SU-DHL-6 (cell line): Measurements from ENCODE around the gene PCOLCE2.
A peak's percentile ranks its signal among the peaks of the same experiment; 100 is the strongest.

Experiments used
- H2AFZ ChIP-seq: fragments of 200-600 bp; sonication (generic); 2 replicates; pipeline ENCODE4 v1.6.1; 2014; ENCODE audit warnings: low read depth, mild to moderate bottlenecking, moderate library complexity, mixed read lengths, antibody characterized with exemption, low read length; ENCODE audit not compliant: severe bottlenecking
- H3F3A ChIP-seq: fragments of 200-600 bp; shearing (Covaris generic); 2 replicates; pipeline ENCODE4 v1.6.0; 2016; ENCODE audit warnings: antibody characterized with exemption, mild to moderate bottlenecking; ENCODE audit not compliant: insufficient read depth
- H3K27ac ChIP-seq: fragments of 200-600 bp; sonication (generic); 2 replicates; pipeline ENCODE4 v1.5.1; 2016; ENCODE audit warnings: low read depth, mild to moderate bottlenecking, low read length, moderate library complexity, mixed read lengths
- H3K27me3 ChIP-seq: fragments of 200-600 bp; sonication (generic), shearing (Covaris generic); 2 replicates; pipeline ENCODE4 v1.6.0; 2014; ENCODE audit warnings: mild to moderate bottlenecking, low read length
- H3K36me3 ChIP-seq: fragments of 200-600 bp; sonication (generic); 2 replicates; pipeline ENCODE4 v1.6.1; 2014; ENCODE audit warnings: mild to moderate bottlenecking, low read length, mixed read lengths
- H3K4me2 ChIP-seq: fragments of 300-600, 200-600 bp; shearing (Covaris generic), sonication (generic); 2 replicates; pipeline ENCODE4 v1.6.0; 2014; ENCODE audit warnings: low read length, low read depth, mild to moderate bottlenecking; ENCODE audit not compliant: poor library complexity, severe bottlenecking
- H3K4me3 ChIP-seq: fragments of 200-600 bp; sonication (generic); 2 replicates; pipeline ENCODE4 v1.5.1; 2014; ENCODE audit warnings: antibody characterized with exemption, low read length, mild to moderate bottlenecking, mixed read lengths; ENCODE audit not compliant: insufficient read depth, poor library complexity, severe bottlenecking
- H3K79me2 ChIP-seq: fragments of 200-600 bp; sonication (generic); 2 replicates; pipeline ENCODE4 v1.6.1; 2014; ENCODE audit warnings: mild to moderate bottlenecking, low read length, moderate library complexity; ENCODE audit not compliant: insufficient read depth
- H3K9ac ChIP-seq: fragments of 200-600 bp; sonication (generic); 2 replicates; pipeline ENCODE4 v1.7.0; 2014; ENCODE audit warnings: mild to moderate bottlenecking, low read length
- H3K9me2 ChIP-seq: fragments of 200-600 bp; sonication (generic); replicated peaks from 2 replicates; pipeline ENCODE4 v1.6.1; 2014; ENCODE audit warnings: low read length; ENCODE audit not compliant: insufficient read depth
- H3K9me3 ChIP-seq: fragments of 200-600 bp; sonication (generic); 2 replicates; pipeline ENCODE4 v1.6.1; 2014; ENCODE audit warnings: low read length, mixed read lengths; ENCODE audit not compliant: insufficient read depth
- H4K20me1 ChIP-seq: fragments of 200-600 bp; sonication (generic); 2 replicates; pipeline ENCODE4 v1.6.1; 2014; ENCODE audit warnings: low read depth, mild to moderate bottlenecking, antibody characterized with exemption, low read length, moderate library complexity, mixed read lengths
- EZH2phosphoT487 ChIP-seq: fragments of 200-600 bp; sonication (generic), shearing (Covaris generic); conservative IDR thresholded peaks from 2 replicates; pipeline ENCODE4 v1.6.1; 2018; ENCODE audit warnings: mild to moderate bottlenecking, antibody characterized with exemption, low read length, moderate library complexity, mixed read lengths
- TF ChIP-seq, protein P1 (sequence below): fragments of 200-600 bp; sonication (generic); IDR thresholded peaks from one replicate; pipeline ENCODE4 v1.5.1; 2017; ENCODE audit warnings: antibody characterized with exemption, mild to moderate bottlenecking, low read length, moderate library complexity; ENCODE audit not compliant: insufficient read depth, poor library complexity, severe bottlenecking

PCOLCE2 gene

DNA sequence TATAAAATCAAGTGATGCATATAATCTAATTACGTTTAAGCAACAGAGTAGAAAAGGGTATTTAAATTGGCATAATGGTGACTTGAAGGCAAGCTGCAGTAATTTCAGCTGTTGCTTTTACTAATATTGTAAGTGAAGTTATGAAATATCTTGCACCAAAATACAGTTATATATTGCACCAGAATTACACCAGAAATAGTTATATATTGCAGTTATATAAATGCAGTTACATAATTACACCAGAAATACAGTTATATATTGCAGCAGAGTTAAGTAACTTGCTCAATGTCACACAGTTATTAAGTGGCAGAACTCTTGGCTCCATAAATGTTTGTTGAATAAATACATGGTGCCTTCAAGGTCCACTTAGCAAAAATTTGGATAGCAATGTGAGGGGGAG, 51.4 kb downstream of the PCOLCE2 start:
- H3K9me2 ChIP-seq = no peaks in the 10 kb centered on the region
- H3K9ac ChIP-seq = no peak overlapping the region
- H3K79me2 ChIP-seq = no peaks in the 10 kb centered on the region
- TF ChIP-seq, protein P1, sequence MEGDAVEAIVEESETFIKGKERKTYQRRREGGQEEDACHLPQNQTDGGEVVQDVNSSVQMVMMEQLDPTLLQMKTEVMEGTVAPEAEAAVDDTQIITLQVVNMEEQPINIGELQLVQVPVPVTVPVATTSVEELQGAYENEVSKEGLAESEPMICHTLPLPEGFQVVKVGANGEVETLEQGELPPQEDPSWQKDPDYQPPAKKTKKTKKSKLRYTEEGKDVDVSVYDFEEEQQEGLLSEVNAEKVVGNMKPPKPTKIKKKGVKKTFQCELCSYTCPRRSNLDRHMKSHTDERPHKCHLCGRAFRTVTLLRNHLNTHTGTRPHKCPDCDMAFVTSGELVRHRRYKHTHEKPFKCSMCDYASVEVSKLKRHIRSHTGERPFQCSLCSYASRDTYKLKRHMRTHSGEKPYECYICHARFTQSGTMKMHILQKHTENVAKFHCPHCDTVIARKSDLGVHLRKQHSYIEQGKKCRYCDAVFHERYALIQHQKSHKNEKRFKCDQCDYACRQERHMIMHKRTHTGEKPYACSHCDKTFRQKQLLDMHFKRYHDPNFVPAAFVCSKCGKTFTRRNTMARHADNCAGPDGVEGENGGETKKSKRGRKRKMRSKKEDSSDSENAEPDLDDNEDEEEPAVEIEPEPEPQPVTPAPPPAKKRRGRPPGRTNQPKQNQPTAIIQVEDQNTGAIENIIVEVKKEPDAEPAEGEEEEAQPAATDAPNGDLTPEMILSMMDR = no peak
- TF ChIP-seq EZH2phosphoT487 = no peak
- H3K9me3 ChIP-seq = no peaks in the 10 kb centered on the region
- H3K36me3 ChIP-seq = no peaks in the 10 kb centered on the region
- H3F3A ChIP-seq = no peaks in the 10 kb centered on the region
- no peak overlapping the region for H2AFZ ChIP-seq
- no peaks in the 10 kb centered on the region for H4K20me1 ChIP-seq
- H3K4me2 ChIP-seq = no peak overlapping the region
- no peaks in the 10 kb centered on the region for H3K27me3 ChIP-seq
- no peak overlapping the region for H3K27ac ChIP-seq
- H3K4me3 ChIP-seq = no peak overlapping the region

DNA sequence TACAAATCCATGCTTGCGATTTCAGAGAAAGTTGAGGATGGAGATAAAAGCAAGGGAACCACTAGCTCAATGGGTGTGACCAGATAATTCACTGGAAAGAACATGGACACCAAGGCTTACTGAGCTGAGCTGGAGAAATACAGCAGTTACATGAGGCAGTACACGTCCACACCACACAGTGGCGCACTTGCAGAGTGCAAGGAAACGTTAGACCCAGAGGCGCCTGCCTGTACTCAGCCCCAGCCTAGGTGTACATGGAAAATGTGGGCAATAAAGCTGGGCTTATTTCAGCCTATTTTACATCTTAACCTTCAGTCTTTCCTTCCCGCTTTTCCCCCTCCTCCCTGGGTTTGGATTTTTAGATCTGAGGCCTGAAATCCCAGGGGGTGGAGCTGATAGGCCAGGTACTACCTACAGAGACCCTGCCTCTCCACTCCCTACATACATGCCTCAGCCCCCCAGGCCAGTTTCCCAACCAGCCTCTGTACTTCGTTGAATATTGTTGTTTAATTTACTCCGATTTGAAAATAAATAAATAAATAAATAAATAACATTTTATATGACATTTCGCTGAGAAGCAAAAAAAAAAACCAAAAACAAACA, 60.1 kb downstream of the PCOLCE2 start:
- Histone ChIP-seq H3K4me3 (no peak overlapping the region), H3K9me3 (no peaks in the 10 kb centered on the region), H2AFZ (no peak overlapping the region), H3K27me3 (no peaks in the 10 kb centered on the region), H3K9me2 (no peaks in the 10 kb centered on the region), H4K20me1 (no peaks in the 10 kb centered on the region), H3K36me3 (no peaks in the 10 kb centered on the region), H3K4me2 (no peak overlapping the region), H3K9ac (no peak overlapping the region), H3K27ac (no peak overlapping the region), H3F3A (no peaks in the 10 kb centered on the region), H3K79me2 (no peaks in the 10 kb centered on the region)
- TF ChIP-seq, protein P1 = peak; percentile 38
- no peak for TF ChIP-seq EZH2phosphoT487

- Histone ChIP-seq H4K20me1 (no peaks in the 10 kb centered on the region), H3K27ac (no peak overlapping the region), H3K9me2 (no peaks in the 10 kb centered on the region), H3K27me3 (no peaks in the 10 kb centered on the region), H3F3A (no peaks in the 10 kb centered on the region), H3K36me3 (no peaks in the 10 kb centered on the region), H3K79me2 (no peaks in the 10 kb centered on the region), H3K9ac (no peak overlapping the region), H3K4me2 (no peak overlapping the region), H3K4me3 (no peak overlapping the region), H2AFZ (no peak overlapping the region), H3K9me3 (no peaks in the 10 kb centered on the region)
- TF ChIP-seq EZH2phosphoT487 = no peak
- TF ChIP-seq, protein P1 = no peak
Observed at GRCh38 chr3:142819179-142819578, 69.7 kb downstream of the PCOLCE2 start.
